Keratinocyte (primary cell): Measurements from ENCODE around the gene FABP7.

Source experiments
- EZH2 ChIP-seq: IDR thresholded peaks from one replicate; pipeline ENCODE4 v1.6.1; 2012; ENCODE audit warnings: inconsistent platforms, mild to moderate bottlenecking, low read length, moderate library complexity
- TF ChIP-seq, protein P1 (sequence below), 3 experiments: IDR thresholded peaks in 1 of 3; conservative IDR thresholded peaks in 1 of 3; optimal IDR thresholded peaks in 1 of 3; 2 replicates in 2 of 3; 3 replicates in 1 of 3; pipeline versions ENCODE3 to v1.5.1; 2011; ENCODE audit warnings: low read length in 3 of 3, mild to moderate bottlenecking in 3 of 3, moderate library complexity in 2 of 3, control low read depth in 1 of 3, inconsistent platforms in 1 of 3; ENCODE audit not compliant: insufficient read depth in 2 of 3; ENCODE audit errors: extremely low read depth in 1 of 3

GRCh38 chr6:122758927-122759334, 20.6 kb upstream of the FABP7 start:
- no peak for TF ChIP-seq EZH2
- TF ChIP-seq, protein P1, sequence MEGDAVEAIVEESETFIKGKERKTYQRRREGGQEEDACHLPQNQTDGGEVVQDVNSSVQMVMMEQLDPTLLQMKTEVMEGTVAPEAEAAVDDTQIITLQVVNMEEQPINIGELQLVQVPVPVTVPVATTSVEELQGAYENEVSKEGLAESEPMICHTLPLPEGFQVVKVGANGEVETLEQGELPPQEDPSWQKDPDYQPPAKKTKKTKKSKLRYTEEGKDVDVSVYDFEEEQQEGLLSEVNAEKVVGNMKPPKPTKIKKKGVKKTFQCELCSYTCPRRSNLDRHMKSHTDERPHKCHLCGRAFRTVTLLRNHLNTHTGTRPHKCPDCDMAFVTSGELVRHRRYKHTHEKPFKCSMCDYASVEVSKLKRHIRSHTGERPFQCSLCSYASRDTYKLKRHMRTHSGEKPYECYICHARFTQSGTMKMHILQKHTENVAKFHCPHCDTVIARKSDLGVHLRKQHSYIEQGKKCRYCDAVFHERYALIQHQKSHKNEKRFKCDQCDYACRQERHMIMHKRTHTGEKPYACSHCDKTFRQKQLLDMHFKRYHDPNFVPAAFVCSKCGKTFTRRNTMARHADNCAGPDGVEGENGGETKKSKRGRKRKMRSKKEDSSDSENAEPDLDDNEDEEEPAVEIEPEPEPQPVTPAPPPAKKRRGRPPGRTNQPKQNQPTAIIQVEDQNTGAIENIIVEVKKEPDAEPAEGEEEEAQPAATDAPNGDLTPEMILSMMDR (optimal IDR thresholded peaks at IDR 0.05 in 1 of 3, IDR thresholded peaks at IDR 0.05 in 1 of 3, conservative IDR thresholded peaks at IDR 0.05 in 1 of 3; ENCODE audit: extremely low read depth in 1 of 3, insufficient read depth in 2 of 3, low read length in 3 of 3): no peak
